DMS 273 (cell line): Measurements from ENCODE around the gene CCM2.

Source experiments
- DNase-seq: peaks from one replicate; lab custom pipeline; 2025; ENCODE audit not compliant: unreplicated experiment; lab: John Stamatoyannopoulos, UW

Gene CCM2

DNA sequence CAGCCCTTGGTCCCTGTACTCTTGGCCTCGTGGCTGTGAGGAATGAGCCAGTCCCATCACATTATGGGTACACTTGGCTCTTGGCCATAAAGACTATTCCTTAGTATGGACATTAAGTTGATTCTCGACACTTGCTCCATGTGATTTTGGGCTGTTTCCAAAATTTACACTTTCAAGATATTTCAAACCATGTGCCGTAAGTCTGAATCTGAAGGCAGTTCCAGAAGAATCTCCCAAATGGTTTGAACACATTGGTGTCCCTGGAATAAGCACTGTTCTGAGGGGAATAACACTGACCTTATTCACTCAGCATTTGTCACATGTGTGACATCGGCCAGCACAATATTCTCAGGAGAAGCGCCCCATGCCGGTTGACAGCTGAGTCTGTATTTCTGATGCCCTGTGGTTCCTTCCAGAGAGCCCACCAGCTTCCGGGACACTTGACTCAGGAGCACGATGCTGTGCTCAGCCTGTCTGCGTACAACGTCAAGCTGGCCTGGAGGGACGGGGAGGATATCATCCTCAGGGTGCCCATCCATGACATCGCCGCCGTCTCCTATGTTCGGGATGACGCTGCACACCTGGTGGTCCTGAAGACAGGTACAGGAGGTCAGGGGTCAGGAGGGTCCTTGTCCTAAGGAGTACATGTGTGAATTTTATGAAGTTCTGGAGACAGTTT, 64.2 kb downstream of the CCM2 start:
- no peak for DNase-seq

DNA sequence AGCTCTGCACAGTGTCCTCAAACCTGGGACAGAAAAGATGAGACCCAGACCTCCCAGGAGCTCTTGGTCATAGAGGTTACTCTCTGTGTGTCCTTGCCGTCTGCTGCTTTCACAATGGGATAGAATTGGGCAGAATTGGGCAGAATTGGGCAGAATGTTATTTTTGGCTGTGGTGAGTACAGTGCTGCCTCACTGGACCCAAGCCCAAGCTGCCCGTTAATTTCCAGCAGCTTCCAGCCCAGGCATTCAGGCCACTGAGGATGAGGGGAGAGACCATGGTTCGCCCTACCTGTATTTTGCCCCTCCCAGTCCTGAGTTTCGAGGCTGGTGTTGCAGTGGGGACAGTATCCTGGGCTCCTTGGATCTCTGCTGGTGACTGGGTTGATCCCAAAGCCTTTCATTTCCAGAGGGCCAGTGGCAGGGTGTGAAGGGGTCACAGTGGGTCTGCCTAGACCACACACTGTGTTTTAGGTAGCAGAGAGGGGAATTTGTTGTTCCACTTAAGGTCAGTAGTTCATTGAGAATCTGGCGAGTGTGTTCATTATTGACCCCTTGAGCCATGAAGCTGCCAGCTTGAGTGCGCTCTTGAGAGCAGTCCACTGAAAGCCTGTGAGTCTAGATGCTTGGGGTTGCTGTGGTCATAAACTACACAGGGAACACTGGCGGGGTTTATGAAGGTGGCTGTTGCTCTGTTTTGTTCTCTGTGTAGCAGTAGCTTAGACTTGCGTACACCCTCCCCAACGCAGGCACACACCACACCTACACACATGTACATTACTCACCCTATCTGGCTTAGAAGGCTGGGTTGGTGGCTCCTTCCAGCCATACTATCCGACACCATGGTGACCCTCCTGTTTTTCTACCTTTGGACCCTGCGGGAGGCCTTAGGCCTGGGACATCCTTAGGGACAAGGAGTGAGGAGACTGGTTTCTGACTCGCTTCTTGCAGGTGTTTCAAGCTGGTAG, 65.3 kb downstream of the CCM2 start:
- no peak for DNase-seq

DNA sequence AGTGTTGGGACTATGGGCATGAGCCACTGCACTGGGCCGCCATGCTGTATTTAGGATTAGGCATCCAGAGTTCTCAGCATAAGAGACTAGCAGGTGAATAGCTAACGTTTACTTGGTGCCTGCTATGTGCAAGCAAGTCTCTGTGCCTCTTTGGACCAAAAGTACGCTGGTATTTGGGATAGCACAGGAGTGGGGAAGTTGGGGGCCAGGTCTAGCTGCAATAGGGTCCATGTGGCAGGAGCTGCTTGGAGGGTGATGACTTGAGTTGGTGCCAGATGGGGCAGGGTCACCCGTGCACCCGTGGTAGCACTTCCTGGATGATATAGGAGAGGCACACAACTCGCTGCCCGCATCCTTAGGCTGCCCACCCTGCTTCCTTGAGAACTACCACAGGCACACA, 66.4 kb downstream of the CCM2 start:
- DNase-seq: no peak

DNA sequence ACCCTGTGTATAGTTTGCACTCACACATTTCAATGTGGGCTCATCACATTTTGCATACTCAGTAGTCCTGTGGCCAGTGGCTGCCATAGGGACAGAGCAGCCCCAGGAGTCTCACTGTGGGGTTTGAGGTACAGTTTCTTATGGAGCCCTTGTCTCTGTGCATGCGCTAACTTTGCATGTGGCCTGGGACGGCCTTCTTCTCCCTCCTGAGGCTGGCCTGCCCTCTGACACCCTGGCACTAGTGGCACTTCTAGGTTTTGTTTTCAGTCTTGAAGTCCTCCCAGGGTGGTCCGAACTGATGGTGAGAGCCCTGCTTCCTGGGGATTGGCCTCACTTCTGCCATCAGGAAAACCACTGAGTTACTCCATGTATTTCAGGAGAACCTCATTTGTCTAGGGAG, 67.6 kb downstream of the CCM2 start:
- no peak for DNase-seq

DNA sequence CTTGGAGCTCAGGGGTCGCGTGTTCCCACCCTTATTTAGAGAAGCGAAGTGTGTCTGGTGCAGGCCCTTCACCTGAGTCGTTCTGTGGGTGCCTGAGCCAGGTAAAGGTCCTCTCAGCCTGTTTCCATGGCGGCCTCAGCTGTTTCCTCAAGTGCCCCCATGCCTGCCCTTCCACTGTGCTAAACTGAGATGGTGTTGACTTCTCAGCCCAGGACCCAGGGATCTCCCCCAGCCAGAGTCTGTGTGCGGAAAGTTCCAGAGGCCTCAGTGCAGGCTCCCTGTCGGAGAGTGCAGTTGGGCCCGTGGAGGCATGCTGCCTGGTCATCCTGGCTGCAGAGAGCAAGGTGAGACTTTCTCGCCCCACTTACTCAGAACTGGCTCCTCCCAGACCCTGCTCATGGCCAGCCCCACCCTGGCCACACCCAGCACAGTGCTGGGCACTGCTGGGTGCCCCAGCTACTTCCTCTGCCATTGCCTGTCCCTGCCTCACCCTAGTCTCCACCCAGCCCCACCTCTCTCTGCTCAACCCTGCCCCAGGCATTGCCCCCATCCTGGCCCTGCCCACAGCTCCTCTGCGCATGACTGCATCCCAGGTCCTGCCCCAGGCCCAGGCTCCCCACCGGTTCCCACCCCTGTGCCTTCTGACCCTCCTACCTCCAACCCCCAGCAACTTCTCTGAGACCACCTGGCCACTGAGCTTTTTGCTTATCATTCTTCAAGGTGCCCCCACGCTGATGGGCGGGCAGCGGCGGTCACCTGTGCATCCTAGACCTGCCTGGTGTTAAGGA, 68.4 kb downstream of the CCM2 start:
- DNase-seq: no peak

DNA sequence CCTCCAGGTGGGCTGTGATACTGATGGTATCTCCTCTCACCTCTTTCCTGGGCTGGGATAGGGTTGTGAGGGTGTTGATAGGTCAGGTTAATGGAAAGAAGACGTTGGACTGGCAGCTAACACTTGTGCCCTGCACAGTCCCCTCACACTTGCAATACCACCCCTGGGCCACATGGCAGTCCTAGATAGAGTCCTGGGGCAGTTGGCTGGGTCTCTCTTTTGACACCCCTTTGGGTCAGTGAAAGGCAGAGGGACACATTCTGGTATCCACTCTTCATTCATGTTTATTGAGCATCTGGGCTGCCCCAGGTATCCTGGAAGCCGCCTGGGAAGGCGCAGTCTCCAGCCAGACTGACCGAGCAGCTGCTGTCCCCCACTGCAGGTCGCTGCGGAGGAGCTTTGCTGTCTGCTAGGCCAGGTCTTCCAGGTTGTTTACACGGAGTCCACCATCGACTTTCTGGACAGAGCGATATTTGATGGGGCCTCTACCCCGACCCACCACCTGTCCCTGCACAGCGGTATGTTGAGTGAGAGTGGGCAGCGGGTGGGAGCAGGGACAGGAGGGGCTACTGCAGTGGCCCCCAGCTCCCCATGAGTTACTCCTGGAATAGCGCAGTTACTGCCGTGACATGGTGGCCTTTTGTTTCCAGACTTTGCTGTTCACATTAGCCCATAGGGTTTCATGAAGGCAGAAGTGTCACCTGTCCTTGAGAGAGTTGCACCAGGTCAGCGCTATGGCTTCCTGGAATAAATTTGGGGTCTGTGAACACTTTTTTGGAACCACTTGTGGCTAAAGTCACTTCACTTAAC, 69.6 kb downstream of the CCM2 start:
- DNase-seq: peak; percentile 22

DNA sequence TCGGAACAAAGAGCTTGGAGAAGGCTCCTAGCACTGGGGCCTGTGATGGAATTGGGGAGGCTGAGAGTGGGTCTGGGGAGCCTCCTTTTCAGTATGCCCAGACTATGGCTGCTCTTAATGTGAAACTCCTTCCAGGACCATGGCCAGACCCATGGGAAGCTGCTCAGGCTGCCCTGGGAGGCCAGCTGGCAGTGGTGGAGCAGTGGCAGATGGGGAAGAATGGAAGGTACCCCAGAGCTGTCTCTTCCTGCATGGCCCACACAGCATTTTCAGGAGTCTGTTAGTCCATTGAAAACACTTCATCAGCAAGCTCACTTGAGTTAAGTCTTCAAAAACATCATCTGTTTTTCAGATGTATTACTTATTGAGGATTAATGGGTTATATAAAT, 70.2 kb downstream of the CCM2 start:
- peak; percentile 79 for DNase-seq

DNA sequence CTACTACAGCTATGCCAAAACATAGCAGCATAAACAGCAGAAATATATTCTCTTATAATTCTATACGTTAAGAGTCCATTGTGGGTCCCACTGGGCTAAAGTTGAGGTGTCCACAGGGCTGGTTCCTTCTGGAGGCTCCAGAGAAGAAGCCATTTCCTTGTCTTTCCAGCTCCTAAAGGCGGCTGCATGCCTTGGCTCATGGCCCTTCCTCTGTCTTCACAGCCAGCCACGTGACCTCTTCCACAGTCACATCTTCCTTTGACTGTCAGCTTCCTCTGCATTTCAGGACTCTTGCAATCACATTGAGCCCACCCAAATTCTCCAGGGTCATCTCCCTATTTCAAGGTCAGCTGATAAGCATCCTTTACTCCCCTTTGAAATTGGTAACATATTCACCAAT, 71.5 kb downstream of the CCM2 start:
- no peak for DNase-seq

DNA sequence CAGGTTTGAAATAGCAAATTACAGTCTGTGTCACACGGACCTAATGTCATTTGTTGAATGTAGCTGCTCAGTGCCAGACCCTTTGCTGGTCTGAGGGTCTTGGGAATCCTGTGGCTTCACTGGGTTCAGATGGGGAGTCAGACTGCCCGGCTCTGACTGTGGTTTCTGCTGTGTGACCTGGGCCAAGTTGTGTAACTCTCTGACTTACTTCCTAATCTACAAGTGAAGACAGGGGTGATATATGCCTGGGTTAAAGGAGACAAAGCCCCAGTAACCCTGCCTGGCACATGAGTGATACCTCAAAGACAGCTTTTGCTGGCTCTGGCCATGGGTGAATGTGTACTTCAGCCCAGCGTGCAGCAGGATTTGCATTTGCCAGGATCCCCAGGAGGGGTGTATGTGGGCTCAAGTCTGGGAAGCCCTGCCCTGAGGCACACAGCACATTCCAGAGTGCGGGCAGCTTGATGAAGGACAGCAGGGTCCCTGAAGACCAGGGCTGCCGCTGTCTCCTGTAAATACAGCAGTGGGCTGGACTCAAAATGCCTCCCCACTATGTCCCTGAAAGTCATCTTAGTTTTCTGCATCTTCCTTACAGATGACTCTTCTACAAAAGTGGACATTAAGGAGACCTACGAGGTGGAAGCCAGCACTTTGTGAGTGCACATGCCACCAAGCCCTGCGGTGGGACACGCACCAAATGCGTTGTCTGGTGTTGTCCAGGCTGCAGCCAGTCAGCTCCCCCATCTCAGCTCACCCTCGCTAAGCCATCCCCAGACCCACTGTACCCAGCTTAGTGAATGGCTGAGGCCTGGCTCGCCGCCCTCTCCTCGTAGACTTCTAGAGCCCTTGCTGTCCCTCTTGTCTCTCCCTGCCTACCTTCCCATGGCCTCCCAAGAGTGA, 72.4 kb downstream of the CCM2 start:
- no peak for DNase-seq

DNA sequence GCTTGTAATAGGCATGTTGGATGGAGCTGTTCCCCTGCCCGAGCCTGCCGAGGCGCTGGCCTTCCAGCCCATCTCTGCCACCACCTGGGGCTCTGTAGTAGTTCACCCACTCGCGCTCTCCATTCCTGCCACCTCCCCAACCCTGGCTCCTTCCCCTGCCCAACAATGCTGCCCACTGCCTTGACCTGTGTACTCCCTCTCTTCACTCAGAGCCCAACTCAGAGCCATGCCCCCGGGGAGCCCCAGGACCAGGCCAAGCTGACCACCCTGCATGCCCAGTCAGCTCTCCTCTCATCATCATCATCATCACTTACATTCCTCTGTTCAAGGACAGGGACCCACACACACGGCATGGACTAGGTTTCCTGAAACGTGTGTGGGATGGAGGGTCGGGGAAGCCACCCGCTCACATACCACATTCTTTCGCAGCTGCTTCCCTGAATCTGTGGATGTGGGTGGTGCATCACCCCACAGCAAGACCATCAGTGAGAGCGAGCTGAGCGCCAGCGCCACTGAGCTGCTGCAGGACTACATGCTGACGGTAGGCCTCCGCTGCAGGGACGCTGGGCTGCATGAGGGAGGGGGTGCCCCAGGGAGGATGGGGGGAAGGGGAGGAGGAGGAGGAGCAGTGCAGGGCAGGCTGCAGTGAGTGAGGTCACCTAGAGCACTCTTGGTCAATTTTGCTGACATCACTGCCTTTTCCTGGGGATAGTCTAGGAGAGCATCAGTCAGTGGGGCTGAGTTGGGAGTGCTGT, 73.2 kb downstream of the CCM2 start:
- peak; percentile 33 for DNase-seq

DNA sequence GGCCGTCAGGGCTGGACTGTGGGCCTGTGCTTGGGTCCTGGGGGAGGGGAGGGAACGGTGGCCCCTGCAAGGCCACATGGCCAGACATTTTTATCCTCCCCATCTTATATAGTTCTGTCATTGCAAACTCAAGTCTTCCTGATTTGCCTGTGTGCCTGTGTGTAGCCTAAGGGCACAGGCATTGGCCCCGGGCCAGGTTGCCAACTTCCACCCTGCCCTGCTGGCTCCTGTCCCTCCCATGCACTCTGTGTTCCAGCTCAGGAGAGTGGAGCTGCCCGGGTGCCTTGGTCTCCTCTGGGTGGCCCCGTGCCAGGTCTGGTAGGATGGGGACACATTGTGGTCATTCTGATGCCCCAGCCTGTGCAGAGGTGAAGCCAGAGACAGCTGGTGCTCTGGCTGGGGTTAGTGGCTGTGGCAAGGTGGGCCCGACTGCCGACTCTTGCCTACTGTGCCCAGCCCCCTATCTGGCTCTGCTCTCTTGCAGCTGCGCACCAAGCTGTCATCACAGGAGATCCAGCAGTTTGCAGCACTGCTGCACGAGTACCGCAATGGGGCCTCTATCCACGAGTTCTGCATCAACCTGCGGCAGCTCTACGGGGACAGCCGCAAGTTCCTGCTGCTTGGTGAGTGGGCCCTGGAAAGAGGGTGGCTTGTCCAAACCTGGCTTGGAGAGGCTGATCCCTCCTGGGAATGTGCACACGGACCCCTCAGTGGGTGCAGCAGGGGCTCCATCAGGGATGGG, 74.0 kb downstream of the CCM2 start:
- DNase-seq: peak; percentile 57

DNA sequence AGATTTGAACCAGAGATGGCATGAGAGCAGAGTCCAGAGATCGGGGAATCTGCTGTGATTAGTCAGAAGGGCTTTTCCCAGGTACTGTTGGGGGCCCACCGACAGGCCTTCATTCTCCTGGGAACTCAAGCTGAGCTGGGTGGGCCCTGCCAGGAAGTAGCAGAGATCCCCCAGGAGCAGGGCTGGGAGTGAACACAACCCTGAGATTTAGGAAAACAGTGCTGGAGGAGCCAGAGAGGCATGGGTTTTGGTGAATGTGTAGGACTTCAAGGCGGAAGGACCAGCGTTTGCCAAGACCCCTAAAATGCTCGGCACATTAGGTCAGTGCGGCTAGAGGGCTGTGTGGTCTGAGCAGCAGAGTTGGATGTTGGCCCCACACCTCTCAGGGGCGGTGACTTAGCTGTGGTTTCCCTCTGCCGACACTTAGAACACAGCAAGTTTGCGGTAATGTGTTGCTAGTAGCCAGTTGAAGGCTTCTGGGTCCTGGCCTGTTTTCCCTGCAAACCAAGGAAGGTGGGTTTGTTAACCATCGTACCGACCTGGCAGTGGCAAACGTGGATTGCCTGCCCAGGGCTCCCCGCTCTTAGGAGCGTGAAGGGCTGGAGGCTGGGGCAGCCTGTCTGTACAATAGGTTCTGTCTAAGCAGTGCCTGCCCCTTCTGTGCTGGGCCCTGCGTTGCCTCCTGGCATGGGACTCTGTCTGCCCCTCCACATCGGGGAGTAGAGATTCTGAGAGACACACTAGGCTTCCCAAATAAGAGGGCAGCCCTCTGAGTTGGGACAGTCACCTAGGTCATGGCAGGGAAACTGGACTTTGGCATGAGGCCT, 74.7 kb downstream of the CCM2 start:
- no peak for DNase-seq

DNA sequence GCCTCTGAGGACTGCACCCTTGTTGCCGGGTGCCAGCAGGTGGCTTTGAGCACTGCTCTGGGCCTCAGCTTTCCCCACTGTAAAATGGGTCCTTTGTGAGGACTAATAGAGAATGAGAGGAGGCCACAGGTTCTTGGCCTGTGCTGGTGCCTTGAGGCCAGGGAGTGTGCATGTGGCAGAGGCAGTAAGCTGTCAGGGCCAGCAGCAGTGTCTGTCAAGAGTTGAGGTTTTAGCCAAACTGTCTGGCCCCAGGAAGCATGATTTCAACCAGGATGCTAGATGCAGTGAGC, 75.3 kb downstream of the CCM2 start:
- no peak for DNase-seq

DNA sequence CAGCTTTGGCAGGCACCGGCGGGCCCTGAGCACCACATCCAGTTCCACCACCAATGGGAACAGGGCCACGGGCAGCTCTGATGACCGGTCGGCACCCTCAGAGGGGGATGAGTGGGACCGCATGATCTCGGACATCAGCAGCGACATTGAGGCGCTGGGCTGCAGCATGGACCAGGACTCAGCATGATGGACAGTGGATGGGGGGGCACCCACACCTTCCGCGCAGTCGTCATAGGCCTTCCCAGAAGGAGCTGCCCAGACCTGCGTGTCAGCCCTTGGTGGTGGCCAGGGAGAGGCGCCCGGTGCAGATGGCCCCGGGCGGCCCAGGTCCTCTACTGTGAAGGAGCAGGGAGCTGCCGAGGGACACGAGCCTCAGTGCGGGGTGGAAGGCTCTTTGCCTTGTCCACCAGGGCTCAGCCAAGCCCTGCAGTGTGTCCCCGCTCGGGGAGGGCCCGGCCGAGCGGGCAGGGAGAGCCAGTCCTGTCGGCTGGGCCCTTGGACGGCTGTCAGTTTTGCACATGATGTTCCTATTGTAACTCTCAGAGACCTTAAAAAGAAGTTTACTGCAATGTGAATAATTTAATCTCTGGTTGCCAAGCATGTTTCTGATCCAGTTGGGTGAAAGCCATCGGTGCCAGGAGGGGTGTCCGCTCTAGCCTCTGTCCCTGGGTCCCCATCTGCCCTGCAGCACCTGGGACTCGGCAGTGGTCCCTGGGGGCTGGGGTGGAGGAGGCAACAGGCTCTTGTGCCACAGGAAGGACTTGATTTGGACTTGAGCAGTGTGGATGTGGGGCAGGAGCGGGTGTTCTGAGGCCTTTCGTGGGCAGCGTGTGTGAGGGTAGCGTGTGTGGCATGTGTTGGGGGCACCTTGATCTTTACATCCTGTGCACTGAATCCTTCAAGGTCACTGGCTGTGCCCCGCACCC, 76.1 kb downstream of the CCM2 start:
- no peak for DNase-seq

DNA sequence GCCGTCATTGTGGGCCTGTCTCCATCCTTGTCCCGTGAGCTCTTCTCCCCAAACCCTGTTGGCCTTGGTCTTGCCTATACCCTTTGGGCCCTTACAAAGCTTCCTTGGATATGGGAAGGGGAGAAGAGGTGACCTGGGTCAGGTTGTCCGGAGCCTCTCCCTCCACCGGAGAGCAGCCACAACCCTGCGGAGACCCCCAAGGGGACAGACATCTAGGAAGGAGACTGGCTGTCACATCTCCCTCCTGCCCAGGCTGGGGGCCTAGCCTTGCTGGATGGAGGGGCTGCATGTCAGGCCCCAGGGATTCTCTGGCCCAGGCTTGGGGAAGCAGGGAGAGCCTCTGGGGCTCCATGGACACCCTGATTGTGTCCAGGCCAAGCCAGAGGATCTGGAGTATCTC, 76.9 kb downstream of the CCM2 start:
- DNase-seq: no peak

DNA sequence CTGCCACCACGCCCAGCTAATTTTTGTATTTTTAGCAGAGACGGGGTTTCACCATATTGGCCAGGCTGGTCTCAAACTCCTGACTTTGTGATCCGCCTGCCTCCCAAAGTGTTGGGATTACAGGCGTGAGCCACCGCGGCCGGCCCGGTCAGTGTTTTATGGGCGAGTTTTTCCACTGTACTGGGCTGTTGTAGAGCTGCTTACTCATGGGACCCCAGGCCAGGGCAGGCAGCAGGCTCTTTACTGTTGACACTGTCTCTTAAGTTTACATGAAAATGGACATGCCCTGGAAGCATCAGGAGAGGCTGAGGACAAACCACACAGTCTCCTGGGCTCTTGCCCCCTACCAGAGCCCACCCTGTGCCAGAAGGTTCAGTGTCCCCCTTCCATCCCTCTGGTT, 77.6 kb downstream of the CCM2 start:
- no peak for DNase-seq
